HepG2 (cell line): ENCODE data around the gene EVC. TPM values are rescaled to one million over a fixed set of nuclear protein-coding genes. Genes with fewer than 3 reads are reported as not detected.

Experiments used
- BHLHE40 ChIP-seq: IDR thresholded peaks from 2 replicates; pipeline ENCODE4 v1.6.1; 2011; ENCODE audit warnings: low read length, improper control_type of control experiment
- BORCS8-MEF2B ChIP-seq: sonication (generic); formaldehyde crosslinking; IDR thresholded peaks from 2 replicates; pipeline ENCODE4 v1.8.0; 2022; ENCODE audit warnings: mild to moderate bottlenecking, missing genetic modification reagents
- HDAC1 ChIP-seq: sonication (generic); formaldehyde crosslinking; IDR thresholded peaks from 2 replicates; pipeline ENCODE4 v1.5.1; 2020; ENCODE audit warnings: mild to moderate bottlenecking, missing genetic modification reagents
- RBFOX2 ChIP-seq: fragments of 200-400 bp; formaldehyde crosslinking; IDR thresholded peaks from 2 replicates; pipeline ENCODE4 v1.6.1; 2017; ENCODE audit warnings: low read depth, mild to moderate bottlenecking, low read length
- ZBTB7A ChIP-seq: sonication (generic); formaldehyde crosslinking; IDR thresholded peaks from 2 replicates; pipeline ENCODE4 v1.8.0; 2022; ENCODE audit warnings: mild to moderate bottlenecking, missing genetic modification reagents
- ZFY ChIP-seq: sonication (generic); formaldehyde crosslinking; IDR thresholded peaks from 2 replicates; pipeline ENCODE4 v1.4.0; 2020; ENCODE audit warnings: missing genetic modification reagents
- ZNF205 ChIP-seq: IDR thresholded peaks from 2 replicates; pipeline ENCODE4 v1.6.1; 2018; ENCODE audit warnings: missing biosample characterization, missing genetic modification reagents
- ZNF263 ChIP-seq: sonication (generic); formaldehyde crosslinking; IDR thresholded peaks from 2 replicates; pipeline ENCODE4 v1.4.0; 2020; ENCODE audit warnings: missing genetic modification reagents
- ZNF296 ChIP-seq: sonication (generic); formaldehyde crosslinking; conservative IDR thresholded peaks from 2 replicates; pipeline ENCODE4 v1.5.0; 2020; ENCODE audit warnings: mild to moderate bottlenecking, missing genetic modification reagents
- ZNF577 ChIP-seq: sonication (generic); formaldehyde crosslinking; IDR thresholded peaks from 2 replicates; pipeline ENCODE4 v1.4.0; 2020; ENCODE audit warnings: mild to moderate bottlenecking, low read depth, missing genetic modification reagents, borderline replicate concordance
- ZNF605 ChIP-seq: sonication (generic); formaldehyde crosslinking; IDR thresholded peaks from 2 replicates; pipeline ENCODE4 v1.8.0; 2022; ENCODE audit warnings: mild to moderate bottlenecking, missing genetic modification reagents
- ZNF720 ChIP-seq: sonication (generic); formaldehyde crosslinking; IDR thresholded peaks from 2 replicates; pipeline ENCODE4 v1.4.0; 2020; ENCODE audit warnings: missing genetic modification reagents
- ZNF891 ChIP-seq: sonication (generic); formaldehyde crosslinking; IDR thresholded peaks from 2 replicates; pipeline ENCODE4 v1.5.0; 2020; ENCODE audit warnings: mild to moderate bottlenecking, missing genetic modification reagents
- ZSCAN21 ChIP-seq: sonication (generic); formaldehyde crosslinking; IDR thresholded peaks from 2 replicates; pipeline ENCODE4 v1.8.0; 2022; ENCODE audit warnings: mild to moderate bottlenecking, missing genetic modification reagents, moderate library complexity, borderline replicate concordance
- polyA plus RNA-seq, 8 experiments: library from polyadenylated mRNA; depleted of rRNA in 3 of 8; stranded (reverse) in 7 of 8; unstranded in 1 of 8; fragments of >200 nt; fragmentation: Illumina TruSeq in 4 of 8; extraction: Trizol in 4 of 8; gene quantifications; 2 replicates each; pipeline versions ENCODE4 v1.2.1 to v1.2.3, GENCODE V29; 2011 to 2016; ENCODE audit warnings: low read depth in 4 of 8, missing spikeins in 1 of 8, mixed read lengths in 1 of 8; ENCODE audit not compliant: insufficient read depth in 1 of 8
- total RNA-seq, 5 experiments: library from RNA; depleted of rRNA; stranded (reverse); fragments of >200 nt; fragmentation: Illumina TruSeq; extraction: Trizol; gene quantifications; 2 replicates each; pipeline ENCODE4 v1.2.3, GENCODE V29; 2016; ENCODE audit warnings: low read depth in 1 of 5
- TF ChIP-seq, protein P1 (sequence below): sonication (generic); formaldehyde crosslinking; IDR thresholded peaks from 2 replicates; pipeline ENCODE4 v1.4.0; 2020; ENCODE audit warnings: mild to moderate bottlenecking, missing genetic modification reagents
- TF ChIP-seq, protein P2 (sequence below): sonication (generic); formaldehyde crosslinking; IDR thresholded peaks from 2 replicates; pipeline ENCODE4 v1.5.0; 2020; ENCODE audit warnings: missing genetic modification reagents, mild to moderate bottlenecking, borderline replicate concordance
- TF ChIP-seq, protein P3 (sequence below): sonication (generic); formaldehyde crosslinking; IDR thresholded peaks from 2 replicates; pipeline ENCODE4 v1.8.1; 2023; ENCODE audit warnings: mild to moderate bottlenecking, missing genetic modification reagents
- TF ChIP-seq, protein P4 (sequence below), 2 experiments: sonication (generic) in 1 of 2; formaldehyde crosslinking in 1 of 2; IDR thresholded peaks; 2 replicates each; pipeline versions ENCODE4 v1.4.0 to v1.6.1; 2018 to 2020; ENCODE audit warnings: missing genetic modification reagents in 2 of 2, borderline replicate concordance in 1 of 2, low read depth in 1 of 2, mild to moderate bottlenecking in 1 of 2, missing biosample characterization in 1 of 2
- TF ChIP-seq, protein P5 (sequence below): sonication (generic); formaldehyde crosslinking; IDR thresholded peaks from 2 replicates; pipeline ENCODE4 v1.9.0; 2021; ENCODE audit warnings: missing genetic modification reagents, borderline replicate concordance

The EVC gene
- total and polyA plus RNA-seq, 2 of the 13 experiments (the other 11 are each of a cell fraction or from before 2014, with no cell fraction given): 3.1 to 4.9 TPM

DNA sequence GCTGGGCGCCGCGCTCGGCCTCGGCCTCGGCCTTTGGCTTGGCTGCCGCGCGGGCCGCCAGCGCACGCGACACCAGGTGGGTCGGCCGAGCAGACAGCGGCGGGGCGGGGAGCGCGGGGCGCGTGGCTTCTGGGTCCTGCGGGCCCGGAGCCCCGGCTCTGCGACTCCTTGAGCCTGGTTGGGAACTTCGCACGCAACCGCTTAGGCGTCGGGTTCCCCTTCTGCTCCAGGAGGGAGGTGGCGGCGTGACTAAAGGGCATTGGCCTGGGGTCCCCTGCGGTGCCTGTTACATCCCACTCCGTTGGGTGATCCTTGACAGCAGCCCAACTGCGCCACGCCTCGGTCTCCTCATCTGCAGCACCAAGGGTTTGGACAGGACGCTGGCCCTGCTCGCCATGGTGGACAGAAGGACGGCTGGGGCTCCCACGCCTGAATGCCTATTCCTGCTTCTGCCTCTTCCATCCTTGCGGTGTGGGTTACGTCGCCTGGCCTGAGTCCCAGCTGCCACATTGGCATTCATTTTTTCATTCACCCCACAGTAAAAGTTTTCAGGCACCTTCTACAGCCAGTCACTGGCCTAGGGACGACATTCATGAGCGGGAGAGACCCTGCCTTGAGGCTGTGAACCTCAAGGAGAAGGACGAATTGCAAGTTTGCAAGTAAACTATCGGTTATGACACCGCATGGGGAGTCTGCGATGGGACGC lies 631 bp downstream of the EVC start (continued):
- TF ChIP-seq ZNF205 (CRISPR knock-in tag) (no peak), ZSCAN21 (CRISPR knock-in tag) (peak; percentile 41; the same call in 1 of the 2 replicates), ZNF891 (CRISPR knock-in tag) (no peak), ZNF605 (0 out of 2 replicates have a peak, but pooled peaks have one; percentile 34), ZNF296 (CRISPR knock-in tag) (no peak), ZNF577 (CRISPR knock-in tag) (no peak), BHLHE40 (peak; percentile 39; the same call in 1 of the 2 replicates), ZBTB7A (CRISPR knock-in tag) (0 out of 2 replicates have a peak, but pooled peaks have one; percentile 32), RBFOX2 (peak; percentile 57), ZFY (CRISPR knock-in tag) (peak; percentile 69), ZNF263 (CRISPR knock-in tag) (no peak), BORCS8-MEF2B (CRISPR knock-in tag) (peak; percentile 34; the same call in 1 of the 2 replicates), HDAC1 (CRISPR knock-in tag) (peak; percentile 11; the same call in 1 of the 2 replicates), ZNF720 (CRISPR knock-in tag) (no peak)
- TF ChIP-seq, protein P1, sequence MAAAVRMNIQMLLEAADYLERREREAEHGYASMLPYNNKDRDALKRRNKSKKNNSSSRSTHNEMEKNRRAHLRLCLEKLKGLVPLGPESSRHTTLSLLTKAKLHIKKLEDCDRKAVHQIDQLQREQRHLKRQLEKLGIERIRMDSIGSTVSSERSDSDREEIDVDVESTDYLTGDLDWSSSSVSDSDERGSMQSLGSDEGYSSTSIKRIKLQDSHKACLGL: peak; percentile 37; the same call in 1 of the 2 replicates
- TF ChIP-seq, protein P2, sequence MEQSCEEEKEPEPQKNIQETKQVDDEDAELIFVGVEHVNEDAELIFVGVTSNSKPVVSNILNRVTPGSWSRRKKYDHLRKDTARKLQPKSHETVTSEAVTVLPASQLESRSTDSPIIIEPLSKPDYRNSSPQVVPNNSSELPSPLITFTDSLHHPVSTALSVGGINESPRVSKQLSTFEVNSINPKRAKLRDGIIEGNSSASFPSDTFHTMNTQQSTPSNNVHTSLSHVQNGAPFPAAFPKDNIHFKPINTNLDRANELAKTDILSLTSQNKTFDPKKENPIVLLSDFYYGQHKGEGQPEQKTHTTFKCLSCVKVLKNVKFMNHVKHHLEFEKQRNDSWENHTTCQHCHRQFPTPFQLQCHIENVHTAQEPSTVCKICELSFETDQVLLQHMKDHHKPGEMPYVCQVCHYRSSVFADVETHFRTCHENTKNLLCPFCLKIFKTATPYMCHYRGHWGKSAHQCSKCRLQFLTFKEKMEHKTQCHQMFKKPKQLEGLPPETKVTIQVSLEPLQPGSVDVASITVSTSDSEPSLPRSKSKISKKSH: peak; percentile 68; the same call in 1 of the 2 replicates
- TF ChIP-seq, protein P3, sequence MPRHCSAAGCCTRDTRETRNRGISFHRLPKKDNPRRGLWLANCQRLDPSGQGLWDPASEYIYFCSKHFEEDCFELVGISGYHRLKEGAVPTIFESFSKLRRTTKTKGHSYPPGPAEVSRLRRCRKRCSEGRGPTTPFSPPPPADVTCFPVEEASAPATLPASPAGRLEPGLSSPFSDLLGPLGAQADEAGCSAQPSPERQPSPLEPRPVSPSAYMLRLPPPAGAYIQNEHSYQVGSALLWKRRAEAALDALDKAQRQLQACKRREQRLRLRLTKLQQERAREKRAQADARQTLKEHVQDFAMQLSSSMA (CRISPR knock-in tag): 0 out of 2 replicates have a peak, but pooled peaks have one; percentile 34
- TF ChIP-seq, protein P4, sequence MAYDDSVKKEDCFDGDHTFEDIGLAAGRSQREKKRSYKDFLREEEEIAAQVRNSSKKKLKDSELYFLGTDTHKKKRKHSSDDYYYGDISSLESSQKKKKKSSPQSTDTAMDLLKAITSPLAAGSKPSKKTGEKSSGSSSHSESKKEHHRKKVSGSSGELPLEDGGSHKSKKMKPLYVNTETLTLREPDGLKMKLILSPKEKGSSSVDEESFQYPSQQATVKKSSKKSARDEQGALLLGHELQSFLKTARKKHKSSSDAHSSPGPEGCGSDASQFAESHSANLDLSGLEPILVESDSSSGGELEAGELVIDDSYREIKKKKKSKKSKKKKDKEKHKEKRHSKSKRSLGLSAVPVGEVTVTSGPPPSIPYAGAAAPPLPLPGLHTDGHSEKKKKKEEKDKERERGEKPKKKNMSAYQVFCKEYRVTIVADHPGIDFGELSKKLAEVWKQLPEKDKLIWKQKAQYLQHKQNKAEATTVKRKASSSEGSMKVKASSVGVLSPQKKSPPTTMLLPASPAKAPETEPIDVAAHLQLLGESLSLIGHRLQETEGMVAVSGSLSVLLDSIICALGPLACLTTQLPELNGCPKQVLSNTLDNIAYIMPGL (CRISPR knock-in tag; IDR thresholded peaks at IDR 0.05; ENCODE audit: borderline replicate concordance in 1 of 2, low read depth in 1 of 2): no peak; a peak in 2 of 4 replicates
- TF ChIP-seq, protein P5, sequence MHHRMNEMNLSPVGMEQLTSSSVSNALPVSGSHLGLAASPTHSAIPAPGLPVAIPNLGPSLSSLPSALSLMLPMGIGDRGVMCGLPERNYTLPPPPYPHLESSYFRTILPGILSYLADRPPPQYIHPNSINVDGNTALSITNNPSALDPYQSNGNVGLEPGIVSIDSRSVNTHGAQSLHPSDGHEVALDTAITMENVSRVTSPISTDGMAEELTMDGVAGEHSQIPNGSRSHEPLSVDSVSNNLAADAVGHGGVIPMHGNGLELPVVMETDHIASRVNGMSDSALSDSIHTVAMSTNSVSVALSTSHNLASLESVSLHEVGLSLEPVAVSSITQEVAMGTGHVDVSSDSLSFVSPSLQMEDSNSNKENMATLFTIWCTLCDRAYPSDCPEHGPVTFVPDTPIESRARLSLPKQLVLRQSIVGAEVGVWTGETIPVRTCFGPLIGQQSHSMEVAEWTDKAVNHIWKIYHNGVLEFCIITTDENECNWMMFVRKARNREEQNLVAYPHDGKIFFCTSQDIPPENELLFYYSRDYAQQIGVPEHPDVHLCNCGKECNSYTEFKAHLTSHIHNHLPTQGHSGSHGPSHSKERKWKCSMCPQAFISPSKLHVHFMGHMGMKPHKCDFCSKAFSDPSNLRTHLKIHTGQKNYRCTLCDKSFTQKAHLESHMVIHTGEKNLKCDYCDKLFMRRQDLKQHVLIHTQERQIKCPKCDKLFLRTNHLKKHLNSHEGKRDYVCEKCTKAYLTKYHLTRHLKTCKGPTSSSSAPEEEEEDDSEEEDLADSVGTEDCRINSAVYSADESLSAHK (CRISPR knock-in tag): no peak
